ENCODE data around the gene KRT73. TPM values are rescaled to one million over a fixed set of nuclear protein-coding genes. Genes with fewer than 3 reads are reported as not detected.

Gene KRT73
- total and polyA plus RNA-seq, 2 of the 8 experiments (the other 6 are each of a cell fraction or from before 2014, with no cell fraction given), result not detected

GRCh38 chr12:52580496-52580895 lies 37.9 kb downstream of the KRT73 start:
- ChIA-PET POLR2A (ENCODE audit: partially characterized antibody) (no interaction called here), CTCF (ENCODE audit: partially characterized antibody) (interaction anchor here (1.1 to 23.2 kb wide), 11 partner anchors 14 to 405 kb away, joined by 3 to 502 read pairs (median 13); no protein-coding TSS in a partner anchor)
- H3K4me1 ChIP-seq (replicated peaks in 1 of 4; ENCODE audit: control insufficient read depth in 3 of 4, insufficient read depth in 4 of 4, low read length in 3 of 4), result no peaks in the 10 kb centered on the region
- WGBS, 2 experiments (ENCODE audit: extremely low coverage in 1 of 2, insufficient coverage in 1 of 2, insufficient read length in 1 of 2, insufficient replicate concordance in 2 of 2, low coverage in 1 of 2, low lambda C conversion rate in 2 of 2, missing lambda C conversion rate in 1 of 2), result 83% methylated on average over 1 of the region's 1 CpG; no CpG with 5 or more reads in 1 of the 2 experiments
- TF ChIP-seq HDAC2 (IDR thresholded peaks at IDR 0.05; ENCODE audit: borderline replicate concordance in 1 of 2, low read depth in 2 of 2, low read length in 2 of 2) (no peak), CBX8 (IDR thresholded peaks at IDR 0.05; ENCODE audit: borderline replicate concordance, low read depth, low read length) (no peak)
- H3K9me3 ChIP-seq (ENCODE audit: insufficient read depth in 2 of 2, low read depth in 1 of 2, low read length in 1 of 2), result no peaks in the 10 kb centered on the region
- H4K20me1 ChIP-seq (replicated peaks in 1 of 2; ENCODE audit: control insufficient read depth in 1 of 2, insufficient read depth in 2 of 2, low read length in 2 of 2), result no peaks in the 10 kb centered on the region
- H3K18ac ChIP-seq (ENCODE audit: extremely low read depth, low read length), result no peak overlapping the region
- no peak overlapping the region for H2BK5ac ChIP-seq (ENCODE audit: low read depth, low read length)
- H3K14ac ChIP-seq (ENCODE audit: insufficient read length), result no peak overlapping the region
- no peak overlapping the region for H4K5ac ChIP-seq (ENCODE audit: insufficient read length, low read depth, low read length)
- H3K4me2 ChIP-seq (ENCODE audit: insufficient read depth in 1 of 2, low read depth in 2 of 2, low read length in 2 of 2), result no peak overlapping the region
- no peak overlapping the region for H3K9ac ChIP-seq (replicated peaks in 1 of 4; ENCODE audit: extremely low read depth in 1 of 4, low read depth in 3 of 4, low read length in 3 of 4)
- no peak overlapping the region for H4K91ac ChIP-seq (replicated peaks; ENCODE audit: insufficient read length, low read length)
- no peaks in the 10 kb centered on the region for H3K27me3 ChIP-seq (replicated peaks in 1 of 4; ENCODE audit: control insufficient read depth in 3 of 4, extremely low read depth in 1 of 4, insufficient read depth in 3 of 4, low read length in 3 of 4)
- no peak overlapping the region for H2BK120ac ChIP-seq (replicated peaks; ENCODE audit: low read depth, low read length)
- H3K23ac ChIP-seq (ENCODE audit: insufficient read length), result no peak overlapping the region
- no peak overlapping the region for H2BK12ac ChIP-seq (ENCODE audit: low read depth, low read length)
- no peak overlapping the region for H4K8ac ChIP-seq (ENCODE audit: extremely low read depth, insufficient read depth, low read length)
- H3K36me3 ChIP-seq (ENCODE audit: control insufficient read depth in 2 of 4, insufficient read depth in 4 of 4, low read length in 3 of 4), result no peaks in the 10 kb centered on the region
- FAIRE-seq (no peak), DNase-seq (ENCODE audit: low read depth in 1 of 2, low spot score in 2 of 2) (no peak)
- no peak overlapping the region for H2AFZ ChIP-seq (ENCODE audit: low read length)
- H3K56ac ChIP-seq (replicated peaks; ENCODE audit: insufficient read length, low read depth, low read length), result no peak overlapping the region
- H2BK20ac ChIP-seq (ENCODE audit: low read length), result no peak overlapping the region
- no peaks in the 10 kb centered on the region for H3K79me2 ChIP-seq (ENCODE audit: control insufficient read depth in 1 of 2, insufficient read depth in 2 of 2, low read length in 2 of 2)
- H3K4ac ChIP-seq (replicated peaks; ENCODE audit: insufficient read length, low read depth, low read length), result no peak overlapping the region
- H2AK5ac ChIP-seq (ENCODE audit: low read depth, low read length), result no peak overlapping the region
- no peak overlapping the region for H2BK15ac ChIP-seq (ENCODE audit: low read length)
- no peaks in the 10 kb centered on the region for H3K23me2 ChIP-seq (ENCODE audit: low read depth, low read length)
- no peaks in the 10 kb centered on the region for H3K79me1 ChIP-seq (ENCODE audit: low read depth, low read length)
- H3K4me3 ChIP-seq (ENCODE audit: extremely low read depth in 1 of 4, insufficient read depth in 2 of 4, low read depth in 3 of 4, low read length in 4 of 4), result no peak overlapping the region
- H3K27ac ChIP-seq (ENCODE audit: low read depth, low read length), result no peak overlapping the region

Data from H1 (cell line).